ENCODE measurements around the gene REPIN1.
"Not testable (repeated sequence)": the region's sequence is repeated elsewhere in the genome, so short reads cannot be mapped to it uniquely, and the experiment has no call there.

The REPIN1 gene

DNA sequence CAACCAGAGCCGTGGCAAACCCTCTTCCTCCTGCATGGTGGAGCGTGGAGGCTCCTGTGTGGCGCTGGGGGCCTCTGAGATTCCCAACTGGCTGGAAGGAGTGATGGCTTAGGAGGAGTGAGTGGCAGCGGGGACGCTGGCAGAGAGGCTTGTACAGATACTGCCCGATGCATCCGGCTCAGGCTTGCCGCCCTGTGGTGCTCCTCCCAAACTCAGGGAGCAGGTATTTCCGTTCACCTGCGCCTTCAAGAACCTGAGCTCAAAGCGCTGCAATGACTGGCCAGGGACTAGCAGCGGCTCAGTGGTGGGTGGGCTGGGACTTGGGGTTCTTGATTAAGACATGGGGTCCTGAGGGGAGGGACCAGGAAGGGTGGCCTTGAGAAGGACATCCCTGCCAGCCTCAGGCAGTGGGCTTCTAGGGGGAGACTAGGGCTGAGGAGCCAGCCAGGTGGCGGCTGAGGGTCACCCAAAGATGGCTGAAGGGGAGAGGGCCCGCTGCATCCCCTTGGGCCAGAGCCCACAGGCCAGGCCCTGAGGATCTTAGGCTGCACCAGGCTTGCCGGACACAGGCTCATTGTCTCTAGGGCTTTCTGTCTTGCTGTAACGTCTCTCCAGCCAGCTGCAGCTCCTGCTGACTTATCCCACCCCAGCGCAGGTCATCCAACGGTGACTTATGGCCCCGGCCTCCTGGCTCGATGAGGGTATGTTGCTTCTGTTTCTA lies 13.7 kb downstream of the REPIN1 start:
- H3K4me3 ChIP-seq (ENCODE audit: low read depth, low read length) = no peak overlapping the region
- TF ChIP-seq CTCF (IDR thresholded peaks at IDR 0.05; ENCODE audit: low read depth, low read length) = no peak
- in situ Hi-C loops (cut with HindIII; ENCODE audit: low sequenced_read_pairs) = no loop called here
- no peak for DNase-seq (ENCODE audit: low read depth, low spot score)

- no peak overlapping the region for H3K4me3 ChIP-seq (ENCODE audit: low read depth, low read length)
- TF ChIP-seq CTCF (IDR thresholded peaks at IDR 0.05; ENCODE audit: low read depth, low read length) = no peak
- no peak for DNase-seq (ENCODE audit: low read depth, low spot score)
- in situ Hi-C loops (cut with HindIII; ENCODE audit: low sequenced_read_pairs) = no loop called here
These were observed 14.2 kb downstream of the REPIN1 start for GRCh38 chr7:150382844-150383225.

- in situ Hi-C loops (cut with HindIII; ENCODE audit: low sequenced_read_pairs) = no loop called here
- TF ChIP-seq CTCF (IDR thresholded peaks at IDR 0.05; ENCODE audit: low read depth, low read length) = no peak
- no peak for DNase-seq (ENCODE audit: low read depth, low spot score)
- H3K4me3 ChIP-seq (ENCODE audit: low read depth, low read length) = no peak overlapping the region
These were observed 15.2 kb downstream of the REPIN1 start for GRCh38 chr7:150383710-150384397.

DNA sequence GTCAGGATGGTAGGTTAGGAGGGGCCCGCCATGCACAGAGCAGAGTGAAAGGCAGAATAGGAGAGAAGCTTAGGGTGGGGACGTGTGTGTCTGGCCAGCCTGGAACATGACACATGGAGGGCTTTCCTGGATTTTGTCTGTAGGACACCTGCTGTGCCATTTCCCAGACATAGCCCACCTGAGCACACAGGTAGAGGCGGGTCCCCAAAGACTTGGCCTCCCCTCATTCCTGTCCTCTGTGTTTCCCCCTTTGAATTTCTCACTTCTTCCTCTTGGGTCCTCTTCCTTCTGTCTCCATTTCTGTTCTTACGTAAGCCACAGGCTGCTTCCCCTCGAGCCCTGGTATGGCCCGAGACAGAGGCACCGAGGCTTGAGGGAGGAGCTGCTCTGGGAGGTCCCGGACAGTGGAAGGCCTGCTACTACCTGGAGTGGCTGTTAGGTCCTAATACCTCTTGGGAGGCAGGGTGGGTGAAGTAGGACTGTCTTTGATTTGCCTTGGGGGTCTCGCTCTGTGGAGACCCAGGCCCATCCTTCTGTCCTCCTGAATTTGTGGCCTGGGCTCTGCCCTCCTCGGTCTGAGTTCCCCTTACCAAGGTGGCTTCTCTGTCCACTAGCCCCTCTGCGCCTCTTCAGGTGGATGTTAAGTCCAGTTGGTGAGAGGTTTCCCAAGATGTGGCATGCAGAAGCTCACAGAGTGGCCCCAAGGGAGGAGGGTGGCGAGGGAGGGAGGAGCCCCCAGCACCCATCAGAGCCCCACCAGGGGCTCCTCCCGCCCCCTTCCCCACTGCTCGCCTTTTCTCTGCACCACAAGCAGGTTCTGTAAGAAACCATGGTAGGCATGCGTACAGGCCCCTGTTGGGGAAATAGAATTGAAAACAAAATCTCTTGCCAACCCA lies 16.0 kb downstream of the REPIN1 start:
- H3K4me3 ChIP-seq (ENCODE audit: low read depth, low read length) = no peak overlapping the region
- in situ Hi-C loops (cut with HindIII; ENCODE audit: low sequenced_read_pairs) = no loop called here
- no peak for TF ChIP-seq CTCF (IDR thresholded peaks at IDR 0.05; ENCODE audit: low read depth, low read length)
- DNase-seq (ENCODE audit: low read depth, low spot score) = no peak

DNA sequence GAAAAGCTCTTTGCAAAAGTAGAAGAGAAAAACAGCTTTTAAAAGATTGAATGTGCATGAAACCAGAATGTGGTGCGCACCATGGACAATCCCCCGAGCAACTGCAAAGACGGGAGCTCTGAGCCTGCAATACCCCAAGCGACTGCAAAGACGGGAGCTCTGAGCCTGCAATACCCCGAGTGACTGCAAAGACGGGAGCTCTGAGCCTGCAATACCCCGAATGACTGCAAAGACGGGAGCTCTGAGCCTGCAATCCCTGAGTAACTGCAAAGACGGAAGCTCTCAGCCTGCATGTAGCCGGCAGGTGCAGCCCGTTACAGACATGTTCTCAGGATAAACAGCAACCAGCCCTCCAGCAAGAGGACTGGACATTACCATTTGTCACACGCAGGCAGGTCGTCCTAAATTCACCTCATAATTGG lies 16.7 kb downstream of the REPIN1 start:
- TF ChIP-seq CTCF (IDR thresholded peaks at IDR 0.05; ENCODE audit: low read depth, low read length) = no peak
- H3K4me3 ChIP-seq (ENCODE audit: low read depth, low read length) = no peak overlapping the region
- no peak for DNase-seq (ENCODE audit: low read depth, low spot score)
- in situ Hi-C loops (cut with HindIII; ENCODE audit: low sequenced_read_pairs) = no loop called here

DNA sequence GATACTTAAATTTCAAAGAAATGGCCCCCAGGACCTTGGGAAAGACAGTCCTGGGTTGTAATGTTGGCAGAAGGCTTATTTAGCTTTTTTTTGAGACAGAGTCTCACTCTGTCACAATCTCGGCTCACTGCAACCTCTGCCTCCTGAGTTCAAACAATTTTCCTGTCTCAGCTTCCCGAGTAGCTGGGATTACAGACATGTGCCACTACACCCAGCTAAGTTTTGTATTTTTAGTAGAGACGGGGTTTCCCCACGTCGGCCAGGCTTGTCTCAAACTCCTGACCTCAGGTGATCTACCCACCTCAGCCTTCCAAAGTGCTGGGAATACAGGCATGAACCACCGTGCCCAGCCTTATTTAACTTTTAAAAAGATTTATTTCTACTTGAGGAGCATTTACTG lies 17.3 kb downstream of the REPIN1 start:
- DNase-seq (ENCODE audit: low read depth, low spot score); in situ Hi-C loops (cut with HindIII; ENCODE audit: low sequenced_read_pairs); H3K4me3 ChIP-seq (ENCODE audit: low read depth, low read length): not testable (repeated sequence)
